Adipocyte (in vitro differentiated cells): ENCODE data around the gene INPP4A.

Experiments used
- DNase-seq: peaks from one replicate; pipeline ENCODE4 v3.0.0-alpha.2; 2015; ENCODE audit warnings: low read depth
- H3K27me3 ChIP-seq: replicated peaks from 2 replicates; pipeline ENCODE4 v1.7.0; 2013; ENCODE audit warnings: mild to moderate bottlenecking, low read length, moderate library complexity; ENCODE audit not compliant: control insufficient read depth, insufficient read depth
- H3K36me3 ChIP-seq: 2 replicates; pipeline ENCODE4 v1.7.0; 2013; ENCODE audit warnings: low read length, mild to moderate bottlenecking, moderate library complexity; ENCODE audit not compliant: control insufficient read depth, insufficient read depth, severe bottlenecking
- H3K4me1 ChIP-seq: 2 replicates; pipeline ENCODE4 v1.7.0; 2013; ENCODE audit warnings: mild to moderate bottlenecking, low read length, moderate library complexity; ENCODE audit not compliant: control insufficient read depth, insufficient read depth
- H3K4me3 ChIP-seq: 2 replicates; pipeline ENCODE4 v1.7.0; 2013; ENCODE audit warnings: mild to moderate bottlenecking, low read length, moderate library complexity
- H3K9ac ChIP-seq: 2 replicates; pipeline ENCODE4 v1.7.0; 2013; ENCODE audit warnings: mild to moderate bottlenecking, low read length, moderate library complexity
- H3K9me3 ChIP-seq: 2 replicates; pipeline ENCODE4 v1.7.0; 2013; ENCODE audit warnings: mild to moderate bottlenecking, low read length, moderate library complexity; ENCODE audit not compliant: control insufficient read depth

INPP4A gene

GRCh38 chr2:98479959-98480524 lies 35.4 kb downstream of the INPP4A start:
- Histone ChIP-seq H3K27me3 (no peaks in the 10 kb centered on the region), H3K9ac (no peak overlapping the region), H3K4me1 (peaks cover 12% of the 10 kb centered on the region), H3K36me3 (no peaks in the 10 kb centered on the region), H3K4me3 (no peak overlapping the region), H3K9me3 (no peaks in the 10 kb centered on the region)
- peak; percentile 57 for DNase-seq

DNA sequence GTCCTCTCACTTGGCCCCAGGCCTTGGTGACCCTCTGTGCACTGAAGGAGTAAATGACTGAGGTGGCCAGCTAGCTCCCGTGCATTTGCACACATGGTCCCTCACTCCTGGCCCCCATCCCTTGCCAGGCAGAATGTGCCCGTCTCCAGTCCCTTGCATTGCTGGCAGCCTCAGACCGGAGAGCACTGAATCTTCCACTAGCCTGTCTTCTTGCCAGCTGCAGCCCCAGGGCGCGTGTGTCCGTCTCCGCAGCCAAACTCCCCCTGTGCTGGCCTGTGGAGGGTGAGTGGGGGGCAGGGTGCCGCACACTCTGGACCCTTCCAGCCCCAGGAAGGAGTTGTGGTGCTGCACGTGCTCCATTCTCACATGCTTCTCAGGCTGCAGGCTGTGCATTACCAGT lies 35.9 kb downstream of the INPP4A start:
- Histone ChIP-seq H3K4me1 (peaks cover 12% of the 10 kb centered on the region), H3K9me3 (no peaks in the 10 kb centered on the region), H3K27me3 (no peaks in the 10 kb centered on the region), H3K4me3 (no peak overlapping the region), H3K9ac (no peak overlapping the region), H3K36me3 (no peaks in the 10 kb centered on the region)
- no peak for DNase-seq

DNA sequence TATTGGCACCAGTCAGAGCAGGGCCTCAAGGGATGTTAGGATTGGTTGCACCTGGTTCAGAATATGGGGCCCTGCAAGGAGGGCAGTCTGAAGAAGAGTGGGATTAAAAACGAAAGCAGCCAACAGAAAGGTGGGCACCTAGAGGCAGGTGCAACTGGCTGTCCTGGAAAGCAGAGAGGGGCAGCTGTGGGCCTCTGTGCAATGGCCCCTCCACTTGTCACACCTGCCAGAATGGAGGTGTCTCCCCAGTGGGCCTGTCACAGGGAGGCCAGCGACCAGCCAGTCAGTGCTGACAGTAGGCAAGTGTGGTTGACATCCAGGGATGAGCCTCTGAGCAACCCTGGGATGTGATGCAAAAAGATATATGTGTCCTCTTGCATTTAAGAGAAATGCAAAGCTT lies 37.7 kb downstream of the INPP4A start:
- peaks cover 12% of the 10 kb centered on the region for H3K4me1 ChIP-seq
- no peak overlapping the region for H3K9ac ChIP-seq
- no peaks in the 10 kb centered on the region for H3K9me3 ChIP-seq
- no peak for DNase-seq
- H3K4me3 ChIP-seq, result no peak overlapping the region
- no peaks in the 10 kb centered on the region for H3K27me3 ChIP-seq
- H3K36me3 ChIP-seq, result no peaks in the 10 kb centered on the region

GRCh38 chr2:98483257-98483861 lies 38.7 kb downstream of the INPP4A start:
- Histone ChIP-seq H3K9me3 (no peaks in the 10 kb centered on the region), H3K36me3 (no peaks in the 10 kb centered on the region), H3K4me3 (no peak overlapping the region), H3K4me1 (peaks cover 13% of the 10 kb centered on the region), H3K27me3 (no peaks in the 10 kb centered on the region), H3K9ac (no peak overlapping the region)
- no peak for DNase-seq

- no peak for DNase-seq
- no peaks in the 10 kb centered on the region for H3K9me3 ChIP-seq
Observed at GRCh38 chr2:98484121-98484557, 39.5 kb downstream of the INPP4A start.

DNA sequence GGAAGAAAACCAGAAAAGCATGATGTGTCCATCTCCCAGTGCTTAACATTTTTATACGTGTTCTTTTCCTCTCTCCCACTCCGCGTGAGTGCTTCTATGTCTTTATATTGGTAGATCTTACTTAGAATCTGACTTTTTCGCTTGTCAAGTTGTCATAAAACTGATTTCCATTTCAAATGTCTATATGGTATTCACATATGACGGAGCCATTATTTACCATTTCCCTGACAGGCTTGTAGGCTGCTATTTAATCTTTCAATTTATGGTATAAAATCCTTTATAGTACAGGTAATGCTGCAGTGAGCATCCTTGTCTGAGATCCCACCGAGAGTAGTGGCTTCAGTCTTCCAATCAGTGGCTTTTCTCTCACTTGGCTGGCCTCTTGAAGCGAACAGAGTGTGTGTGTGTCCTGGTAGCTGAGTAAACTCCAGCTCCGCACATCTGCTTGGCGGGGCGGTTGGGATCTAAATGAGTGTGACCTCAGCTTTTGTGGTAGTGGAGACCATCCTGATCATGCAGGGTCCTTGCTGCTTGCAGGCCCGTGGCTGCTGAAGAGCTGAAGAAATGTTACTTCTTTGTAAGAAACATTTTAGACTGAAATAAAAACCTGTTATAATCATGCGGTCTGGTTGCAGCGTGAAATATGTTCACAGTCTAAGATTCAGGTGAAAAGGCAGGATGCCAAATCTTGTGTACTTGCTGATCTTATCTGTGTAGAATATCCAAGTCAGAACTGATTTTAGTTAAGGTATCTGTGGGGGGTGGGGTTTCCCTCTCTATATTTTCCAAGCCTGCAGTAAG lies 40.2 kb downstream of the INPP4A start:
- Histone ChIP-seq H3K9ac (no peak overlapping the region), H3K36me3 (no peaks in the 10 kb centered on the region), H3K4me1 (peaks cover 15% of the 10 kb centered on the region), H3K4me3 (no peak overlapping the region), H3K27me3 (no peaks in the 10 kb centered on the region), H3K9me3 (no peaks in the 10 kb centered on the region)
- no peak for DNase-seq

More at GRCh38 chr2:98484121-98484557, 39.5 kb downstream of the INPP4A start:
- Histone ChIP-seq H3K36me3 (no peaks in the 10 kb centered on the region), H3K4me3 (no peak overlapping the region), H3K27me3 (no peaks in the 10 kb centered on the region), H3K4me1 (peaks cover 20% of the 10 kb centered on the region), H3K9ac (no peak overlapping the region)

GRCh38 chr2:98485453-98485755 lies 40.7 kb downstream of the INPP4A start:
- Histone ChIP-seq H3K4me3 (no peak overlapping the region), H3K4me1 (peaks cover 9% of the 10 kb centered on the region), H3K9me3 (no peaks in the 10 kb centered on the region), H3K27me3 (no peaks in the 10 kb centered on the region), H3K9ac (no peak overlapping the region), H3K36me3 (no peaks in the 10 kb centered on the region)
- no peak for DNase-seq

- H3K36me3 ChIP-seq, result no peaks in the 10 kb centered on the region
- no peaks in the 10 kb centered on the region for H3K9me3 ChIP-seq
- peaks cover 12% of the 10 kb centered on the region for H3K4me1 ChIP-seq
- H3K4me3 ChIP-seq, result no peak overlapping the region
- H3K27me3 ChIP-seq, result no peaks in the 10 kb centered on the region
- DNase-seq, result no peak
- H3K9ac ChIP-seq, result no peak overlapping the region
Observed at GRCh38 chr2:98486374-98486981, 41.8 kb downstream of the INPP4A start.

- no peaks in the 10 kb centered on the region for H3K27me3 ChIP-seq
- H3K4me3 ChIP-seq, result no peak overlapping the region
- no peak for DNase-seq
- H3K9ac ChIP-seq, result no peak overlapping the region
- H3K4me1 ChIP-seq, result peaks cover 12% of the 10 kb centered on the region
- no peaks in the 10 kb centered on the region for H3K9me3 ChIP-seq
- H3K36me3 ChIP-seq, result no peaks in the 10 kb centered on the region
Observed at GRCh38 chr2:98487101-98487805, 42.6 kb downstream of the INPP4A start.

DNA sequence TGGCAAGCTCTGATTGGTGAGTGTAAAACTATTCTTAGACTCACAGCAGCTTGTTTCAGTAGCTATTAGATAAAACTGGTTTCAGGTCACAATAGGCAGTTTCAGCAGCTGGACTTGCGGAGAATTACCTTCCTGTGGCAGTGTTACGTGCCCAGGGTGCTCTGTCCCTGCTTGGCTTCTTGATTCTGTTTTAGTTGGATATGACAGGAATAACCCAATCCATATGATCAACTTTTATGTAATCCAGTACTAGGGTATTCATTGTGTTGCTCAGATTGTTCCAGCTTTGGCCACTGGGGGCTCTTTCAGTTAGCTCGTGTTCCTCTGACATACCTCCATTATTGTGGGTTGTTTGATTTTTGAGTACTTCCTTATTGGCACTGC lies 43.1 kb downstream of the INPP4A start:
- no peaks in the 10 kb centered on the region for H3K9me3 ChIP-seq
- H3K36me3 ChIP-seq, result no peaks in the 10 kb centered on the region
- peak; percentile 30 for DNase-seq
- H3K27me3 ChIP-seq, result no peaks in the 10 kb centered on the region
- H3K4me3 ChIP-seq, result no peak overlapping the region
- peaks cover 12% of the 10 kb centered on the region for H3K4me1 ChIP-seq
- no peak overlapping the region for H3K9ac ChIP-seq

DNA sequence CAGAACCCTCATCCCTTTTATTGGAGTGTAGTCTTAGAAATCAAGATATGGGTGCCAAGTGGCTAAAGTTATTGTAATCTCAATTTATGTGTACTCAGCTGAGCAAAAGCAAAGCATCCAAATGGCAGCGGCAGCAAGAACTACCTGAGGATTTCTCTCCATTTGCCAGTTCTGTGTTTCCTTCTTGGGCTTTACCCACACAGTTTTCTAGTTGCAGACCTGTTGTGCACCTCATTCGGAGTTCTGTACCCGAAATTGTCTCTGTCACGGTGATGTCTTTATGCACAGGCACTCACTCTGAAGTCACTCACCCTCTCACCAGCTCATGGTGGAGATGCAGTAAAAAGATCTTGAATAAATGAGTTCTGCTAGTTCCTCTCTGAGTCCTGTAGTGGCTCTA lies 43.6 kb downstream of the INPP4A start:
- Histone ChIP-seq H3K4me3 (no peak overlapping the region), H3K9ac (no peak overlapping the region), H3K27me3 (no peaks in the 10 kb centered on the region), H3K4me1 (peaks cover 12% of the 10 kb centered on the region), H3K9me3 (no peaks in the 10 kb centered on the region), H3K36me3 (no peaks in the 10 kb centered on the region)
- no peak for DNase-seq
